Gastrocnemius medialis (tissue), 4 donors: ENCODE measurements around the gene SVIP. TPM values are rescaled to one million over a fixed set of nuclear protein-coding genes. Genes with fewer than 3 reads are reported as not detected.

Experiments
- ATAC-seq, 2 donors: fragments of 150-250 bp; one replicate each; pipeline ENCODE4 v1.9.1; 2016
- DNase-seq, 2 donors: peaks; one replicate each; pipeline ENCODE4 v3.0.0-alpha.2; 2019
- H3K27ac ChIP-seq, 4 donors: fragments of 200-600 bp; sonication (generic); 1 replicate in 1 of 4; 2 replicates in 3 of 4; pipeline ENCODE4 v1.5.1; 2016 to 2018; ENCODE audit warnings: mild to moderate bottlenecking in 2 of 4, moderate library complexity in 1 of 4
- H3K27me3 ChIP-seq, 3 donors: fragments of 200-600 bp; sonication (generic) in 2 of 3; 1 replicate in 1 of 3; 2 replicates in 2 of 3; pipeline versions ENCODE4 v1.5.1 to v1.6.0; 2016 to 2019; ENCODE audit warnings: mild to moderate bottlenecking in 1 of 3, moderate library complexity in 1 of 3
- H3K36me3 ChIP-seq, 2 donors: fragments of 200-600 bp; sonication (generic) in 1 of 2; one replicate each; pipeline ENCODE4 v1.5.1; 2017 to 2018
- H3K4me1 ChIP-seq, 2 donors: fragments of 200-600 bp; sonication (generic) in 1 of 2; one replicate each; pipeline ENCODE4 v1.5.1; 2016 to 2017; ENCODE audit warnings: mild to moderate bottlenecking in 2 of 2
- H3K4me3 ChIP-seq, 4 donors: fragments of 200-600 bp; sonication (generic) in 3 of 4; 1 replicate in 1 of 4; 2 replicates in 3 of 4; pipeline ENCODE4 v1.5.1; 2016 to 2019; ENCODE audit warnings: mild to moderate bottlenecking in 2 of 4
- H3K9me3 ChIP-seq, 3 donors: fragments of 200-600 bp; sonication (generic) in 2 of 3; 1 replicate in 1 of 3; 2 replicates in 2 of 3; pipeline ENCODE4 v1.5.1; 2016 to 2019
- POLR2A ChIP-seq, 2 donors: fragments of 450-650 bp; IDR thresholded peaks; one replicate each; pipeline ENCODE4 v1.6.1; 2017; ENCODE audit warnings: antibody characterized with exemption in 2 of 2, mild to moderate bottlenecking in 2 of 2, moderate library complexity in 2 of 2
- in situ Hi-C, 4 donors: fragments of 200-750 bp; cut with MboI; loops; one replicate each; pipeline versions ENCODE4 v1.15.0 to v1.8.0; 2017; ENCODE audit warnings: low sequenced_read_pairs in 4 of 4
- intact Hi-C: fragments of 100-400 bp; cut with DNase I; formaldehyde crosslinking; loops from one replicate; pipeline ENCODE4 v1.15.1; 2023; ENCODE audit warnings: low total_unique reads
- total RNA-seq, 4 donors: library from RNA; depleted of rRNA; stranded (reverse); fragments of >200 nt; gene quantifications; one replicate each; pipeline versions ENCODE4 v1.1.0 to v1.2.3, GENCODE V29; 2016
- TF ChIP-seq, protein P1 (sequence below), 5 experiments: fragments of 450-650 bp in 3 of 5; fragments of 200-600 bp in 2 of 5; sonication (generic) in 2 of 5; IDR thresholded peaks in 4 of 5; conservative IDR thresholded peaks in 1 of 5; 1 replicate in 4 of 5; 2 replicates in 1 of 5; pipeline ENCODE4 v1.5.1; 2016 to 2019; ENCODE audit warnings: antibody characterized with exemption in 5 of 5, mild to moderate bottlenecking in 3 of 5, moderate library complexity in 3 of 5

The SVIP gene
- total RNA-seq, 4 donors from 2014 or later, result 10.2 to 22.0 (median 14.6) TPM

DNA sequence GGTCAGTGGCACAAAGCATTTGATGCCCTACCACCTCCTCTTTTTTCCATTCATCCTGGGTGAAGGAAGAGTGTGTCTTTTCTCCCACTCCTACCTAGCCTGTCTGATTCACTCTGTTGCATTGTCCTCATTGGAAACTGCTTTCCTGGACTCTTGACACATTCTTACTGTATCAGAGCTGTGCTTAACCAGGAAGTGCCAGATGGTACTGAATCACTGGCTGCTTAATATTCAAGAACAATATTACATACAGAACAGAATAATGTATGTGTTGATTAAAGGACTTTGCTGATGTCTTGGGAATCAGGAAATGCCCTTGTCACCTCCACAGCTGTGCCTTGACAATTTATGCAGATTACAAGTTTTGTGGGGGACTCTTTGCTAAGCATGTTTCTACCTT is 44.4 kb downstream of the SVIP start:
- ATAC-seq (no peak), DNase-seq (no peak)

DNA sequence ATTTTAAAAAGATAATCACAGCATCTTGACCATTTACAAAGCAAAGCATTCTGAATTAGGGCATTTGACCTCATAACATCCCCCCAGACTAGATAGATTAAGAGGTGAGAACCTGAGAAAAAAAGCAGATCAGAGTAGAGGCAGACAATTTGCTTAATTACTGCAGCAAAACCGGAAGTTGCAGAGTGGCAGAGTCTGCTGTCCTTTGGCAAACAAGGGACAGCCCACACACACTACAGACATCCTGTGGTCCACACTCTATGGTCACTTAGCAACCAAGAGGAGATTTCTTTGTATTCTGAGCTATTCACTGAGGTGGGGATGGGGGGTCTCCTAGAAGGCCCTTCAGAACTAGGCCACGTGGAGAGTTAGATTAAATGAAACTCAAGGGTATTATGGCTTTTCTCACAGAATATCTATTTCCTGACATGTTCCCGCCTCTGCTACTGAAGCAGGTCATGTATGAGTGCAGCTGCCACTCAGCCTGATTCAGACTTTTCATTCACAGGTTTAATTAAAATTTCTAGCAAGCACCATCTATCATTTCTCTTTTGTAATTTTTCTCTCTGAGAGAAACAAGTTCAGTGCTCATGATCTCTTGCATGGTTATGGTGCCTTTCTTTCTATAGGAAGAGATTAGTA is 48.5 kb downstream of the SVIP start:
- ATAC-seq, result no peak
- Histone ChIP-seq H3K27ac (no peak overlapping the region), H3K4me3 (no peak overlapping the region), H3K27me3 (no peaks in the 10 kb centered on the region), H3K9me3 (no peaks in the 10 kb centered on the region), H3K36me3 (no peaks in the 10 kb centered on the region), H3K4me1 (peaks cover 0 to 4% of the 10 kb centered on the region in 2 donors)
- intact Hi-C loops, result no loop called here
- DNase-seq, result no peak
- TF ChIP-seq POLR2A (IDR thresholded peaks at IDR 0.05), result no peak
- TF ChIP-seq, protein P1, sequence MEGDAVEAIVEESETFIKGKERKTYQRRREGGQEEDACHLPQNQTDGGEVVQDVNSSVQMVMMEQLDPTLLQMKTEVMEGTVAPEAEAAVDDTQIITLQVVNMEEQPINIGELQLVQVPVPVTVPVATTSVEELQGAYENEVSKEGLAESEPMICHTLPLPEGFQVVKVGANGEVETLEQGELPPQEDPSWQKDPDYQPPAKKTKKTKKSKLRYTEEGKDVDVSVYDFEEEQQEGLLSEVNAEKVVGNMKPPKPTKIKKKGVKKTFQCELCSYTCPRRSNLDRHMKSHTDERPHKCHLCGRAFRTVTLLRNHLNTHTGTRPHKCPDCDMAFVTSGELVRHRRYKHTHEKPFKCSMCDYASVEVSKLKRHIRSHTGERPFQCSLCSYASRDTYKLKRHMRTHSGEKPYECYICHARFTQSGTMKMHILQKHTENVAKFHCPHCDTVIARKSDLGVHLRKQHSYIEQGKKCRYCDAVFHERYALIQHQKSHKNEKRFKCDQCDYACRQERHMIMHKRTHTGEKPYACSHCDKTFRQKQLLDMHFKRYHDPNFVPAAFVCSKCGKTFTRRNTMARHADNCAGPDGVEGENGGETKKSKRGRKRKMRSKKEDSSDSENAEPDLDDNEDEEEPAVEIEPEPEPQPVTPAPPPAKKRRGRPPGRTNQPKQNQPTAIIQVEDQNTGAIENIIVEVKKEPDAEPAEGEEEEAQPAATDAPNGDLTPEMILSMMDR (IDR thresholded peaks at IDR 0.05 in 4 of 5, conservative IDR thresholded peaks at IDR 0.05 in 1 of 5), result no peak
- in situ Hi-C loops, result loop anchor here in 2 of 4 donors (10.0 to 25.0 kb wide), 2 partner anchors 444 to 446 kb away; partner anchors contain the start of gene SLC17A6 (in 2 of the 2)

More for the DNA sequence above, 44.4 kb downstream of the SVIP start:
- in situ Hi-C loops, result loop anchor here in 3 of 4 donors (5.0 to 25.0 kb wide), 3 partner anchors 448 to 450 kb away; partner anchors contain the start of gene SLC17A6 (in 3 of the 3)
- Histone ChIP-seq H3K27ac (no peak overlapping the region), H3K4me3 (no peak overlapping the region), H3K36me3 (no peaks in the 10 kb centered on the region), H3K27me3 (no peaks in the 10 kb centered on the region), H3K9me3 (no peaks in the 10 kb centered on the region), H3K4me1 (no peaks in the 10 kb centered on the region)
- TF ChIP-seq POLR2A (IDR thresholded peaks at IDR 0.05), result no peak
- TF ChIP-seq, protein P1 (IDR thresholded peaks at IDR 0.05 in 4 of 5, conservative IDR thresholded peaks at IDR 0.05 in 1 of 5), result no peak
- intact Hi-C loops, result loop anchor here (5.0 kb wide), 1 partner anchor 113 kb away; no protein-coding TSS in a partner anchor

DNA sequence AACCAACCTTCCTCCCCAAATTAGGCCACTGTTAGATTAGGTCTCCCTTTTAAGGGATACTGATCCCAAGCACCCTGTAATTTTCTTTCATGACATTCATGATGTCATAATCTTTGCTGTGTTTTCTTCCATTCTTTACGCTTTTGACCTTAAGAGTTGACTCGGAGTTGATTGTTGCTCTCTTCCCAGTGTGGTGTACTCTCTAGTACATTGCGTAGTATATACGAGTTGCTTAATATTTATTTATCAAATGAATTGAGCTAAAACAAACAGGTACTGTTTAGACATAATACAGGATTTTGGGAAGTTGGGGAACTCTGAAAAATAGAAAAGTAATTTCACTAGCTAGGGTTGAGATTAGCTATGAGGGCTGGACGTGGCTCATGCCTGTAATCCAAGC is 49.8 kb downstream of the SVIP start:
- H3K27ac ChIP-seq, result no peak overlapping the region
- DNase-seq (no peak), ATAC-seq (no peak)
- peaks cover 0 to 4% of the 10 kb centered on the region in 2 donors for H3K4me1 ChIP-seq
- H3K9me3 ChIP-seq, result no peaks in the 10 kb centered on the region
- intact Hi-C loops, result no loop called here
- no peak for TF ChIP-seq POLR2A (IDR thresholded peaks at IDR 0.05)
- TF ChIP-seq, protein P1 (IDR thresholded peaks at IDR 0.05 in 4 of 5, conservative IDR thresholded peaks at IDR 0.05 in 1 of 5), result no peak
- in situ Hi-C loops, result loop anchor here in 2 of 4 donors (10.0 to 25.0 kb wide), 2 partner anchors 443 to 445 kb away; partner anchors contain the start of gene SLC17A6 (in 2 of the 2)
- no peaks in the 10 kb centered on the region for H3K27me3 ChIP-seq
- H3K4me3 ChIP-seq, result no peak overlapping the region
- H3K36me3 ChIP-seq, result no peaks in the 10 kb centered on the region

DNA sequence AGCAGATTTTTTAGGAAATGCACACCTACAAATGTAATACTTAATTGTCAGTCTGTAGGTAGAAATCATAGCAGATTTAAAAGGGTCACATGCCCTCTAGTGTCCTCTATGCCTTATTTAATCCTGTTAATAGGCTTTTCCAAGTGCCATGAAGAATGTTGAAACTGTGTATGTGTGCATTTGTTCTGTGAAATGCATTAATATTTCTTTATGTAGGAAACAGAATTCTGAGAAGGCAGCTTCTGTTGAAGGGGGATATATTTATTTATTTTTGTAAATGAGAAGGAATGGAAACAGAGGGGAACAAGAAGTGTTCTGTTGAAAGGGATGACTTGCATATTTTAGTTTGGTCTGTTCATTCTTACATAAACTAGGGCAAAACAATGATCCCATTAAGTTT is 51.0 kb downstream of the SVIP start:
- Histone ChIP-seq H3K4me3 (no peak overlapping the region), H3K27me3 (no peaks in the 10 kb centered on the region), H3K27ac (no peak overlapping the region), H3K36me3 (no peaks in the 10 kb centered on the region), H3K4me1 (peaks cover 0 to 4% of the 10 kb centered on the region in 2 donors), H3K9me3 (no peaks in the 10 kb centered on the region)
- DNase-seq (no peak), ATAC-seq (no peak)
- intact Hi-C loops (no loop called here), in situ Hi-C loops (loop anchor here in 1 of 4 donors (25.0 kb wide), 1 partner anchor 441 kb away; the partner anchor contains the start of gene SLC17A6)
- TF ChIP-seq, protein P1 (IDR thresholded peaks at IDR 0.05 in 4 of 5, conservative IDR thresholded peaks at IDR 0.05 in 1 of 5), result no peak
- TF ChIP-seq POLR2A (IDR thresholded peaks at IDR 0.05), result no peak
